ENCODE measurements around the gene PNRC2. TPM values are rescaled to one million over a fixed set of nuclear protein-coding genes. Genes with fewer than 3 reads are reported as not detected.

The PNRC2 gene
- total and polyA plus RNA-seq, 2 of the 13 experiments (the other 11 are each of a cell fraction or from before 2014, with no cell fraction given), result 74.9 to 97.5 TPM

DNA sequence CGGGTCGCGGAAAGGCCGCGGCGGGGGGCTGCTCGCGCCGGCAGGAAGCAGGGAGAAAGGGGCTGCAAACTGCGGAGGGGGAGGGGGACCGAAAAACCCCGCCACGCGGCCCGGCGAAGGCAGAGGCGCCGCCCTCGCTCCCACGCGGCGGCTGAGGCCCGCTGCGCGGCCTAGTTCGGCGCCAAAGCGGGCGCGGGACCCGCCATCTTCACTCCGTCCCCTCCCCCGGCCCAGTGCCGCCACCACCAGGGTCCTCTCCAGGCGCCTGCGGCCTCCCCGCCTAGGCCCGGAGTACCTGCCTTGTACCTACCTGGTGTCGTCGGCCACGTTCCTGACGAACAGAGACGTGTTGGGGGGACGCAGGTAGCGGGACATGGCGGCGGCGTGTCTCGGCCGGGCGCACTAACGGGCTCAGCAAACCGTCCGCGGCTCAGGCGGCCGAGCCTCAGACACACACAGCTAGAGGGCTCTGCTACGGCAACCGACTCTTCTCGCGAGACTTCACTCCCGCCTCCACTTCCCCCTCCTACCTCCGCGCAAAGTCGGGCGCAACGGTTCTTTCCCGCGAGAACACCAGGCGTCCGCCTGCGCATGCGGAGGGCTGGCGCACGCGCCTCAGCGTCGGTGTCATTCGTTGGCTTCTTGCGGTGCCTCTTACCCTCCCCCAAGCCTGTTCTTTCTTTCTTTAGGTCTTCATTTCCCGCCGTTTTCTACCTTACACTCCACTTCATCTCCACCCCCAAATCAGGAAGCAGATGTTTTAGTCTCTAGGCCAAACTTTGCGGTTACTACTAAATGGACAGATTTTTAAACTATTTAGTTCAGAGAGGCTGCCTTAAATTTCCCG, 20.5 kb downstream of the PNRC2 start, which contains the start of gene SRSF10 (continued):
- TF ChIP-seq, protein P1, sequence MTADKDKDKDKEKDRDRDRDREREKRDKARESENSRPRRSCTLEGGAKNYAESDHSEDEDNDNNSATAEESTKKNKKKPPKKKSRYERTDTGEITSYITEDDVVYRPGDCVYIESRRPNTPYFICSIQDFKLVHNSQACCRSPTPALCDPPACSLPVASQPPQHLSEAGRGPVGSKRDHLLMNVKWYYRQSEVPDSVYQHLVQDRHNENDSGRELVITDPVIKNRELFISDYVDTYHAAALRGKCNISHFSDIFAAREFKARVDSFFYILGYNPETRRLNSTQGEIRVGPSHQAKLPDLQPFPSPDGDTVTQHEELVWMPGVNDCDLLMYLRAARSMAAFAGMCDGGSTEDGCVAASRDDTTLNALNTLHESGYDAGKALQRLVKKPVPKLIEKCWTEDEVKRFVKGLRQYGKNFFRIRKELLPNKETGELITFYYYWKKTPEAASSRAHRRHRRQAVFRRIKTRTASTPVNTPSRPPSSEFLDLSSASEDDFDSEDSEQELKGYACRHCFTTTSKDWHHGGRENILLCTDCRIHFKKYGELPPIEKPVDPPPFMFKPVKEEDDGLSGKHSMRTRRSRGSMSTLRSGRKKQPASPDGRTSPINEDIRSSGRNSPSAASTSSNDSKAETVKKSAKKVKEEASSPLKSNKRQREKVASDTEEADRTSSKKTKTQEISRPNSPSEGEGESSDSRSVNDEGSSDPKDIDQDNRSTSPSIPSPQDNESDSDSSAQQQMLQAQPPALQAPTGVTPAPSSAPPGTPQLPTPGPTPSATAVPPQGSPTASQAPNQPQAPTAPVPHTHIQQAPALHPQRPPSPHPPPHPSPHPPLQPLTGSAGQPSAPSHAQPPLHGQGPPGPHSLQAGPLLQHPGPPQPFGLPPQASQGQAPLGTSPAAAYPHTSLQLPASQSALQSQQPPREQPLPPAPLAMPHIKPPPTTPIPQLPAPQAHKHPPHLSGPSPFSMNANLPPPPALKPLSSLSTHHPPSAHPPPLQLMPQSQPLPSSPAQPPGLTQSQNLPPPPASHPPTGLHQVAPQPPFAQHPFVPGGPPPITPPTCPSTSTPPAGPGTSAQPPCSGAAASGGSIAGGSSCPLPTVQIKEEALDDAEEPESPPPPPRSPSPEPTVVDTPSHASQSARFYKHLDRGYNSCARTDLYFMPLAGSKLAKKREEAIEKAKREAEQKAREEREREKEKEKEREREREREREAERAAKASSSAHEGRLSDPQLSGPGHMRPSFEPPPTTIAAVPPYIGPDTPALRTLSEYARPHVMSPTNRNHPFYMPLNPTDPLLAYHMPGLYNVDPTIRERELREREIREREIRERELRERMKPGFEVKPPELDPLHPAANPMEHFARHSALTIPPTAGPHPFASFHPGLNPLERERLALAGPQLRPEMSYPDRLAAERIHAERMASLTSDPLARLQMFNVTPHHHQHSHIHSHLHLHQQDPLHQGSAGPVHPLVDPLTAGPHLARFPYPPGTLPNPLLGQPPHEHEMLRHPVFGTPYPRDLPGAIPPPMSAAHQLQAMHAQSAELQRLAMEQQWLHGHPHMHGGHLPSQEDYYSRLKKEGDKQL (CRISPR knock-in tag; IDR thresholded peaks at IDR 0.05; ENCODE audit: low read depth), result no peak
- peak; percentile 69; the same call in 1 of the 2 replicates for TF ChIP-seq ZNF605 (CRISPR knock-in tag; IDR thresholded peaks at IDR 0.05)
- peak; percentile 31; the same call in 1 of the 2 replicates for TF ChIP-seq JUN (CRISPR knock-in tag; IDR thresholded peaks at IDR 0.05)
- TF ChIP-seq, protein P2, sequence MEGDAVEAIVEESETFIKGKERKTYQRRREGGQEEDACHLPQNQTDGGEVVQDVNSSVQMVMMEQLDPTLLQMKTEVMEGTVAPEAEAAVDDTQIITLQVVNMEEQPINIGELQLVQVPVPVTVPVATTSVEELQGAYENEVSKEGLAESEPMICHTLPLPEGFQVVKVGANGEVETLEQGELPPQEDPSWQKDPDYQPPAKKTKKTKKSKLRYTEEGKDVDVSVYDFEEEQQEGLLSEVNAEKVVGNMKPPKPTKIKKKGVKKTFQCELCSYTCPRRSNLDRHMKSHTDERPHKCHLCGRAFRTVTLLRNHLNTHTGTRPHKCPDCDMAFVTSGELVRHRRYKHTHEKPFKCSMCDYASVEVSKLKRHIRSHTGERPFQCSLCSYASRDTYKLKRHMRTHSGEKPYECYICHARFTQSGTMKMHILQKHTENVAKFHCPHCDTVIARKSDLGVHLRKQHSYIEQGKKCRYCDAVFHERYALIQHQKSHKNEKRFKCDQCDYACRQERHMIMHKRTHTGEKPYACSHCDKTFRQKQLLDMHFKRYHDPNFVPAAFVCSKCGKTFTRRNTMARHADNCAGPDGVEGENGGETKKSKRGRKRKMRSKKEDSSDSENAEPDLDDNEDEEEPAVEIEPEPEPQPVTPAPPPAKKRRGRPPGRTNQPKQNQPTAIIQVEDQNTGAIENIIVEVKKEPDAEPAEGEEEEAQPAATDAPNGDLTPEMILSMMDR (CRISPR knock-in tag; IDR thresholded peaks at IDR 0.05), result peak; percentile 76
- TF ChIP-seq REPIN1 (CRISPR knock-in tag; IDR thresholded peaks at IDR 0.05; ENCODE audit: borderline replicate concordance, low read depth), result peak; percentile 84
- TF ChIP-seq TBL1XR1 (IDR thresholded peaks at IDR 0.05; ENCODE audit: borderline replicate concordance, low read length, partially characterized antibody), result peak; percentile 42
- TF ChIP-seq, protein P3, sequence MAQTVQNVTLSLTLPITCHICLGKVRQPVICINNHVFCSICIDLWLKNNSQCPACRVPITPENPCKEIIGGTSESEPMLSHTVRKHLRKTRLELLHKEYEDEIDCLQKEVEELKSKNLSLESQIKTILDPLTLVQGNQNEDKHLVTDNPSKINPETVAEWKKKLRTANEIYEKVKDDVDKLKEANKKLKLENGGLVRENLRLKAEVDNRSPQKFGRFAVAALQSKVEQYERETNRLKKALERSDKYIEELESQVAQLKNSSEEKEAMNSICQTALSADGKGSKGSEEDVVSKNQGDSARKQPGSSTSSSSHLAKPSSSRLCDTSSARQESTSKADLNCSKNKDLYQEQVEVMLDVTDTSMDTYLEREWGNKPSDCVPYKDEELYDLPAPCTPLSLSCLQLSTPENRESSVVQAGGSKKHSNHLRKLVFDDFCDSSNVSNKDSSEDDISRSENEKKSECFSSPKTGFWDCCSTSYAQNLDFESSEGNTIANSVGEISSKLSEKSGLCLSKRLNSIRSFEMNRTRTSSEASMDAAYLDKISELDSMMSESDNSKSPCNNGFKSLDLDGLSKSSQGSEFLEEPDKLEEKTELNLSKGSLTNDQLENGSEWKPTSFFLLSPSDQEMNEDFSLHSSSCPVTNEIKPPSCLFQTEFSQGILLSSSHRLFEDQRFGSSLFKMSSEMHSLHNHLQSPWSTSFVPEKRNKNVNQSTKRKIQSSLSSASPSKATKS (CRISPR knock-in tag; IDR thresholded peaks at IDR 0.05), result peak; percentile 37; the same call in 1 of the 2 replicates
- TF ChIP-seq, protein P4, sequence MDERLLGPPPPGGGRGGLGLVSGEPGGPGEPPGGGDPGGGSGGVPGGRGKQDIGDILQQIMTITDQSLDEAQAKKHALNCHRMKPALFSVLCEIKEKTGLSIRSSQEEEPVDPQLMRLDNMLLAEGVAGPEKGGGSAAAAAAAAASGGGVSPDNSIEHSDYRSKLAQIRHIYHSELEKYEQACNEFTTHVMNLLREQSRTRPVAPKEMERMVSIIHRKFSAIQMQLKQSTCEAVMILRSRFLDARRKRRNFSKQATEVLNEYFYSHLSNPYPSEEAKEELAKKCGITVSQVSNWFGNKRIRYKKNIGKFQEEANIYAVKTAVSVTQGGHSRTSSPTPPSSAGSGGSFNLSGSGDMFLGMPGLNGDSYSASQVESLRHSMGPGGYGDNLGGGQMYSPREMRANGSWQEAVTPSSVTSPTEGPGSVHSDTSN (CRISPR knock-in tag; IDR thresholded peaks at IDR 0.05), result no peak
- TF ChIP-seq, protein P5, sequence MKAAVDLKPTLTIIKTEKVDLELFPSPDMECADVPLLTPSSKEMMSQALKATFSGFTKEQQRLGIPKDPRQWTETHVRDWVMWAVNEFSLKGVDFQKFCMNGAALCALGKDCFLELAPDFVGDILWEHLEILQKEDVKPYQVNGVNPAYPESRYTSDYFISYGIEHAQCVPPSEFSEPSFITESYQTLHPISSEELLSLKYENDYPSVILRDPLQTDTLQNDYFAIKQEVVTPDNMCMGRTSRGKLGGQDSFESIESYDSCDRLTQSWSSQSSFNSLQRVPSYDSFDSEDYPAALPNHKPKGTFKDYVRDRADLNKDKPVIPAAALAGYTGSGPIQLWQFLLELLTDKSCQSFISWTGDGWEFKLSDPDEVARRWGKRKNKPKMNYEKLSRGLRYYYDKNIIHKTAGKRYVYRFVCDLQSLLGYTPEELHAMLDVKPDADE (CRISPR knock-in tag; IDR thresholded peaks at IDR 0.05), result no peak
- TF ChIP-seq ZNF432 (CRISPR knock-in tag; IDR thresholded peaks at IDR 0.05; ENCODE audit: borderline replicate concordance), result no peak
- TF ChIP-seq, protein P6, sequence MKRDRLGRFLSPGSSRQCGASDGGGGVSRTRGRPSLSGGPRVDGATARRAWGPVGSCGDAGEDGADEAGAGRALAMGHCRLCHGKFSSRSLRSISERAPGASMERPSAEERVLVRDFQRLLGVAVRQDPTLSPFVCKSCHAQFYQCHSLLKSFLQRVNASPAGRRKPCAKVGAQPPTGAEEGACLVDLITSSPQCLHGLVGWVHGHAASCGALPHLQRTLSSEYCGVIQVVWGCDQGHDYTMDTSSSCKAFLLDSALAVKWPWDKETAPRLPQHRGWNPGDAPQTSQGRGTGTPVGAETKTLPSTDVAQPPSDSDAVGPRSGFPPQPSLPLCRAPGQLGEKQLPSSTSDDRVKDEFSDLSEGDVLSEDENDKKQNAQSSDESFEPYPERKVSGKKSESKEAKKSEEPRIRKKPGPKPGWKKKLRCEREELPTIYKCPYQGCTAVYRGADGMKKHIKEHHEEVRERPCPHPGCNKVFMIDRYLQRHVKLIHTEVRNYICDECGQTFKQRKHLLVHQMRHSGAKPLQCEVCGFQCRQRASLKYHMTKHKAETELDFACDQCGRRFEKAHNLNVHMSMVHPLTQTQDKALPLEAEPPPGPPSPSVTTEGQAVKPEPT (CRISPR knock-in tag; IDR thresholded peaks at IDR 0.05; ENCODE audit: low read depth), result 0 out of 2 replicates have a peak, but pooled peaks have one; percentile 20
- peak; percentile 65; the same call in 1 of the 2 replicates for TF ChIP-seq SATB2 (CRISPR knock-in tag; IDR thresholded peaks at IDR 0.05)
